ENCODE measurements around the gene SORCS3. TPM values are rescaled to one million over a fixed set of nuclear protein-coding genes. Genes with fewer than 3 reads are reported as not detected.

SORCS3 gene
- total RNA-seq, 2 donors from 2014 or later, result not detected

- TF ChIP-seq CTCF (IDR thresholded peaks at IDR 0.05) (no peak), POLR2A (IDR thresholded peaks at IDR 0.05) (no peak)
- 70 to 71% methylated on average over 6 of the region's 6 CpGs for WGBS, 2 donors
- Histone ChIP-seq H3K27ac (no peak overlapping the region), H3K4me3 (no peak overlapping the region), H3K4me1 (no peaks in the 10 kb centered on the region), H3K27me3 (no peaks in the 10 kb centered on the region), H3K9me3 (no peaks in the 10 kb centered on the region), H3K36me3 (replicated peaks in 1 of 2; ENCODE audit: insufficient read depth in 1 of 2, low read depth in 2 of 2) (no peaks in the 10 kb centered on the region)
- intact Hi-C loops (cut with DNase I), result no loop called here
- DNase-seq (no peak), ATAC-seq (no peak)
These were observed 352.0 kb downstream of the SORCS3 start for GRCh38 chr10:104993085-104993484.

GRCh38 chr10:105001269-105001668 lies 360.2 kb downstream of the SORCS3 start:
- WGBS, 2 donors, result 71 to 84% methylated on average over 2 of the region's 2 CpGs
- Histone ChIP-seq H3K4me3 (no peak overlapping the region), H3K9me3 (no peaks in the 10 kb centered on the region), H3K27ac (no peak overlapping the region), H3K36me3 (replicated peaks in 1 of 2; ENCODE audit: insufficient read depth in 1 of 2, low read depth in 2 of 2) (no peaks in the 10 kb centered on the region), H3K27me3 (no peaks in the 10 kb centered on the region), H3K4me1 (no peaks in the 10 kb centered on the region)
- intact Hi-C loops (cut with DNase I), result no loop called here
- ATAC-seq (no peak), DNase-seq (no peak)
- TF ChIP-seq POLR2A (IDR thresholded peaks at IDR 0.05), result no peak
- no peak for TF ChIP-seq CTCF (IDR thresholded peaks at IDR 0.05)

GRCh38 chr10:105010411-105011121 lies 369.5 kb downstream of the SORCS3 start:
- no peaks in the 10 kb centered on the region for H3K27me3 ChIP-seq
- DNase-seq, result no peak
- H3K36me3 ChIP-seq (replicated peaks in 1 of 2; ENCODE audit: insufficient read depth in 1 of 2, low read depth in 2 of 2), result no peaks in the 10 kb centered on the region
- WGBS, 2 donors, result 49 to 52% methylated on average over 2 of the region's 2 CpGs
- intact Hi-C loops (cut with DNase I), result no loop called here
- no peak overlapping the region for H3K4me3 ChIP-seq
- H3K9me3 ChIP-seq, result no peaks in the 10 kb centered on the region
- no peaks in the 10 kb centered on the region for H3K4me1 ChIP-seq
- TF ChIP-seq CTCF (IDR thresholded peaks at IDR 0.05), result no peak
- no peak for TF ChIP-seq POLR2A (IDR thresholded peaks at IDR 0.05)
- no peak overlapping the region for H3K27ac ChIP-seq
- ATAC-seq, result no peak

- TF ChIP-seq CTCF (IDR thresholded peaks at IDR 0.05) (no peak), POLR2A (IDR thresholded peaks at IDR 0.05) (no peak)
These were observed 376.0 kb downstream of the SORCS3 start for GRCh38 chr10:105017116-105017515.

GRCh38 chr10:105017691-105018090 lies 376.6 kb downstream of the SORCS3 start:
- no peak for ATAC-seq
- no peak for TF ChIP-seq CTCF (IDR thresholded peaks at IDR 0.05)

More at GRCh38 chr10:105017116-105017515, 376.0 kb downstream of the SORCS3 start:
- intact Hi-C loops (cut with DNase I), result no loop called here
- no peaks in the 10 kb centered on the region for H3K9me3 ChIP-seq
- 40 to 70% methylated on average over 2 of the region's 2 CpGs for WGBS, 2 donors
- no peaks in the 10 kb centered on the region for H3K27me3 ChIP-seq
- H3K4me3 ChIP-seq, result no peak overlapping the region
- DNase-seq (no peak), ATAC-seq (no peak)
- H3K36me3 ChIP-seq (replicated peaks in 1 of 2; ENCODE audit: insufficient read depth in 1 of 2, low read depth in 2 of 2), result no peaks in the 10 kb centered on the region
- no peaks in the 10 kb centered on the region for H3K4me1 ChIP-seq
- no peak overlapping the region for H3K27ac ChIP-seq

More at GRCh38 chr10:105017691-105018090, 376.6 kb downstream of the SORCS3 start:
- no peaks in the 10 kb centered on the region for H3K36me3 ChIP-seq (replicated peaks in 1 of 2; ENCODE audit: insufficient read depth in 1 of 2, low read depth in 2 of 2)
- H3K4me3 ChIP-seq, result no peak overlapping the region
- no peaks in the 10 kb centered on the region for H3K4me1 ChIP-seq
- no peak for DNase-seq
- H3K27me3 ChIP-seq, result no peaks in the 10 kb centered on the region
- no peak overlapping the region for H3K27ac ChIP-seq
- no peaks in the 10 kb centered on the region for H3K9me3 ChIP-seq
- intact Hi-C loops (cut with DNase I), result no loop called here

Data from body of pancreas (tissue), 4 donors.